T-helper 9 cell (primary cell): Measurements from ENCODE around the gene BABAM2.
"Not testable (repeated sequence)": the region's sequence is repeated elsewhere in the genome, so short reads cannot be mapped to it uniquely, and the experiment has no call there.

Experiments
- DNase-seq: peaks from one replicate; pipeline ENCODE4 v3.0.0-alpha.2; 2020

Gene BABAM2

GRCh38 chr2:27881815-27882583 is 8.5 kb upstream of the BABAM2 start:
- DNase-seq = not testable (repeated sequence)

GRCh38 chr2:27882584-27882922 is 8.0 kb upstream of the BABAM2 start:
- not testable (repeated sequence) for DNase-seq

GRCh38 chr2:27884601-27885000 is 5.9 kb upstream of the BABAM2 start:
- no peak for DNase-seq

- DNase-seq = no peak
Measured at GRCh38 chr2:27885234-27885633, 5.3 kb upstream of the BABAM2 start.

GRCh38 chr2:27885661-27886060 is 4.9 kb upstream of the BABAM2 start:
- DNase-seq = no peak

- no peak for DNase-seq
Measured at GRCh38 chr2:27886322-27886721, 4.2 kb upstream of the BABAM2 start.

- no peak for DNase-seq
Measured at GRCh38 chr2:27887111-27887510, 3.4 kb upstream of the BABAM2 start.

- DNase-seq = no peak
Measured at GRCh38 chr2:27887830-27888229, 2.7 kb upstream of the BABAM2 start.

- DNase-seq = no peak
Measured at GRCh38 chr2:27888790-27889189, 1.7 kb upstream of the BABAM2 start.

GRCh38 chr2:27889774-27890145 is 769 bp upstream of the BABAM2 start:
- no peak for DNase-seq

- peak; percentile 92 for DNase-seq
Measured at GRCh38 chr2:27890924-27891672, 569 bp downstream of the BABAM2 start.

GRCh38 chr2:27891673-27892105 is 1.2 kb downstream of the BABAM2 start:
- no peak for DNase-seq

- DNase-seq = no peak
Measured at GRCh38 chr2:27893006-27893405, 2.5 kb downstream of the BABAM2 start.

- DNase-seq = no peak
Measured at GRCh38 chr2:27897717-27898116, 7.2 kb downstream of the BABAM2 start.

GRCh38 chr2:27901234-27901633 is 10.7 kb downstream of the BABAM2 start:
- no peak for DNase-seq

GRCh38 chr2:27902098-27902497 is 11.6 kb downstream of the BABAM2 start:
- DNase-seq = no peak

- DNase-seq = no peak
Measured at GRCh38 chr2:27903018-27903417, 12.5 kb downstream of the BABAM2 start.

- no peak for DNase-seq
Measured at GRCh38 chr2:27903649-27904404, 13.3 kb downstream of the BABAM2 start.

GRCh38 chr2:27904405-27904665 is 13.8 kb downstream of the BABAM2 start:
- no peak for DNase-seq

- no peak for DNase-seq
Measured at GRCh38 chr2:27906074-27906473, 15.5 kb downstream of the BABAM2 start.

- no peak for DNase-seq
Measured at GRCh38 chr2:27907547-27907946, 17.0 kb downstream of the BABAM2 start.

- no peak for DNase-seq
Measured at GRCh38 chr2:27909901-27910300, 19.4 kb downstream of the BABAM2 start.

GRCh38 chr2:27911458-27912210 is 21.1 kb downstream of the BABAM2 start:
- DNase-seq = no peak
